Measurements from ENCODE around the gene TRIM54. TPM values are rescaled to one million over a fixed set of nuclear protein-coding genes. Genes with fewer than 3 reads are reported as not detected.

The TRIM54 gene
- total and polyA plus RNA-seq, 2 of the 4 experiments (the other 2 are of a cell fraction): 0.15 TPM; not detected in 1

Other genes with a start within 250 kb of the TRIM54 start
- 31.7 and 32.1 TPM in 2 replicates for gene TMEM214, start 249.5 kb upstream of the TRIM54 start, total RNA-seq (2012; rRNA removed)
- gene TMEM214, start 249.5 kb upstream of the TRIM54 start, polyA plus RNA-seq (2012; rRNA removed): 121 and 132 TPM in 2 replicates
- 22.8 and 26.2 TPM in 2 replicates for gene AGBL5, start 230.8 kb upstream of the TRIM54 start, total RNA-seq (2012; rRNA removed)
- gene AGBL5, start 230.8 kb upstream of the TRIM54 start, polyA plus RNA-seq (2012; rRNA removed): 19.0 and 21.1 TPM in 2 replicates
- 196 and 386 TPM in 2 replicates for gene OST4, start 210.8 kb upstream of the TRIM54 start, total RNA-seq (2012; rRNA removed)
- gene OST4, start 210.8 kb upstream of the TRIM54 start, polyA plus RNA-seq (2012; rRNA removed): 806 and 1,337 TPM in 2 replicates
- gene EMILIN1, start 203.8 kb upstream of the TRIM54 start, total RNA-seq (2012; rRNA removed): 26.5 and 27.8 TPM in 2 replicates
- gene EMILIN1, start 203.8 kb upstream of the TRIM54 start, polyA plus RNA-seq (2012; rRNA removed): 95.6 and 123 TPM in 2 replicates
- gene KHK, start 195.7 kb upstream of the TRIM54 start, total RNA-seq (2012; rRNA removed): 0.56 and 0.72 TPM in 2 replicates
- gene KHK, start 195.7 kb upstream of the TRIM54 start, polyA plus RNA-seq (2012; rRNA removed): 0.80 and 0.82 TPM in 2 replicates
- 0.28 and 0.54 TPM in 2 replicates for gene CGREF1, start 163.3 kb upstream of the TRIM54 start, total RNA-seq (2012; rRNA removed)
- gene CGREF1, start 163.3 kb upstream of the TRIM54 start, polyA plus RNA-seq (2012; rRNA removed): 1.3 TPM in 2 replicates
- not detected in 2 replicates for gene ABHD1, start 158.6 kb upstream of the TRIM54 start, total RNA-seq (2012; rRNA removed)
- gene ABHD1, start 158.6 kb upstream of the TRIM54 start, polyA plus RNA-seq (2012; rRNA removed): 0.14 and 0.24 TPM in 2 replicates
- 36.1 and 38.9 TPM in 2 replicates for gene PREB, start 147.8 kb upstream of the TRIM54 start, total RNA-seq (2012; rRNA removed)
- gene PREB, start 147.8 kb upstream of the TRIM54 start, polyA plus RNA-seq (2012; rRNA removed): 49.0 and 52.2 TPM in 2 replicates
- gene PRR30, start 143.0 kb upstream of the TRIM54 start, total RNA-seq (2012; rRNA removed): not detected in 2 replicates
- not detected in 2 replicates for gene PRR30, start 143.0 kb upstream of the TRIM54 start, polyA plus RNA-seq (2012; rRNA removed)
- gene TCF23, start 133.4 kb upstream of the TRIM54 start, total RNA-seq (2012; rRNA removed): not detected in 2 replicates
- gene TCF23, start 133.4 kb upstream of the TRIM54 start, polyA plus RNA-seq (2012; rRNA removed): not detected in 2 replicates
- gene ATRAID, start 70.4 kb upstream of the TRIM54 start, total RNA-seq (2012; rRNA removed): 138 and 144 TPM in 2 replicates
- gene ATRAID, start 70.4 kb upstream of the TRIM54 start, polyA plus RNA-seq (2012; rRNA removed): 165 and 173 TPM in 2 replicates
- 34.2 and 38.6 TPM in 2 replicates for gene SLC5A6, start 70.2 kb upstream of the TRIM54 start, total RNA-seq (2012; rRNA removed)
- 28.8 and 30.6 TPM in 2 replicates for gene SLC5A6, start 70.2 kb upstream of the TRIM54 start, polyA plus RNA-seq (2012; rRNA removed)
- gene CAD, start 65.1 kb upstream of the TRIM54 start, total RNA-seq (2012; rRNA removed): 12.9 and 17.8 TPM in 2 replicates
- 38.7 and 45.8 TPM in 2 replicates for gene CAD, start 65.1 kb upstream of the TRIM54 start, polyA plus RNA-seq (2012; rRNA removed)
- gene SLC30A3, start 19.4 kb upstream of the TRIM54 start, total RNA-seq (2012; rRNA removed): under 0.01 TPM in 1 of 2 replicates, not detected in the other
- gene SLC30A3, start 19.4 kb upstream of the TRIM54 start, polyA plus RNA-seq (2012; rRNA removed): 0.15 and 0.17 TPM in 2 replicates
- not detected in 2 replicates for gene DNAJC5G, start 7.0 kb upstream of the TRIM54 start, total RNA-seq (2012; rRNA removed)
- gene DNAJC5G, start 7.0 kb upstream of the TRIM54 start, polyA plus RNA-seq (2012; rRNA removed): not detected in 2 replicates
- gene UCN, start 26.0 kb downstream of the TRIM54 start, total RNA-seq (2012; rRNA removed): not detected in 2 replicates
- 0.22 and 0.30 TPM in 2 replicates for gene UCN, start 26.0 kb downstream of the TRIM54 start, polyA plus RNA-seq (2012; rRNA removed)
- 70.4 and 80.5 TPM in 2 replicates for gene MPV17, start 40.7 kb downstream of the TRIM54 start, total RNA-seq (2012; rRNA removed)
- gene MPV17, start 40.7 kb downstream of the TRIM54 start, polyA plus RNA-seq (2012; rRNA removed): 160 and 164 TPM in 2 replicates
- gene GTF3C2, start 74.3 kb downstream of the TRIM54 start, total RNA-seq (2012; rRNA removed): 23.1 and 25.5 TPM in 2 replicates
- gene GTF3C2, start 74.3 kb downstream of the TRIM54 start, polyA plus RNA-seq (2012; rRNA removed): 36.9 and 37.7 TPM in 2 replicates
- 47.9 and 48.9 TPM in 2 replicates for gene EIF2B4, start 87.9 kb downstream of the TRIM54 start, total RNA-seq (2012; rRNA removed)
- 40.3 and 43.8 TPM in 2 replicates for gene EIF2B4, start 87.9 kb downstream of the TRIM54 start, polyA plus RNA-seq (2012; rRNA removed)
- 130 and 131 TPM in 2 replicates for gene SNX17, start 88.2 kb downstream of the TRIM54 start, total RNA-seq (2012; rRNA removed)
- 100.0 and 102 TPM in 2 replicates for gene SNX17, start 88.2 kb downstream of the TRIM54 start, polyA plus RNA-seq (2012; rRNA removed)
- 3.1 and 3.4 TPM in 2 replicates for gene ZNF513, start 98.3 kb downstream of the TRIM54 start, total RNA-seq (2012; rRNA removed)
- 23.5 and 23.7 TPM in 2 replicates for gene ZNF513, start 98.3 kb downstream of the TRIM54 start, polyA plus RNA-seq (2012; rRNA removed)
- gene PPM1G, start 127.2 kb downstream of the TRIM54 start, total RNA-seq (2012; rRNA removed): 95.9 and 99.2 TPM in 2 replicates
- gene PPM1G, start 127.2 kb downstream of the TRIM54 start, polyA plus RNA-seq (2012; rRNA removed): 55.9 and 57.6 TPM in 2 replicates
- gene NRBP1, start 146.2 kb downstream of the TRIM54 start, total RNA-seq (2012; rRNA removed): 107 and 120 TPM in 2 replicates
- gene NRBP1, start 146.2 kb downstream of the TRIM54 start, polyA plus RNA-seq (2012; rRNA removed): 150 and 155 TPM in 2 replicates
- gene KRTCAP3, start 160.0 kb downstream of the TRIM54 start, total RNA-seq (2012; rRNA removed): not detected in 2 replicates
- gene KRTCAP3, start 160.0 kb downstream of the TRIM54 start, polyA plus RNA-seq (2012; rRNA removed): 1.1 and 1.5 TPM in 2 replicates
- gene IFT172, start 207.3 kb downstream of the TRIM54 start, total RNA-seq (2012; rRNA removed): 23.1 and 25.5 TPM in 2 replicates
- 17.2 and 18.8 TPM in 2 replicates for gene IFT172, start 207.3 kb downstream of the TRIM54 start, polyA plus RNA-seq (2012; rRNA removed)
- gene FNDC4, start 212.8 kb downstream of the TRIM54 start, total RNA-seq (2012; rRNA removed): 7.3 and 7.5 TPM in 2 replicates
- gene FNDC4, start 212.8 kb downstream of the TRIM54 start, polyA plus RNA-seq (2012; rRNA removed): 11.1 and 12.0 TPM in 2 replicates
- under 0.01 TPM in 1 of 2 replicates, not detected in the other for gene GCKR, start 214.4 kb downstream of the TRIM54 start, total RNA-seq (2012; rRNA removed)
- gene GCKR, start 214.4 kb downstream of the TRIM54 start, polyA plus RNA-seq (2012; rRNA removed): 0.41 and 0.55 TPM in 2 replicates

All from IMR-90 (cell line).